NT2/D1 (cell line): ENCODE data around the gene MRPS34.

Experiments used
- SUZ12 ChIP-seq: IDR thresholded peaks from 2 replicates; pipeline ENCODE4 v1.6.1; 2011; ENCODE audit not compliant: insufficient read length, insufficient read depth; ENCODE audit errors: extremely low read depth
- ZNF274 ChIP-seq: IDR thresholded peaks from 2 replicates; pipeline ENCODE4 v1.6.1; 2011; ENCODE audit warnings: mild to moderate bottlenecking, low read depth, low read length

DNA sequence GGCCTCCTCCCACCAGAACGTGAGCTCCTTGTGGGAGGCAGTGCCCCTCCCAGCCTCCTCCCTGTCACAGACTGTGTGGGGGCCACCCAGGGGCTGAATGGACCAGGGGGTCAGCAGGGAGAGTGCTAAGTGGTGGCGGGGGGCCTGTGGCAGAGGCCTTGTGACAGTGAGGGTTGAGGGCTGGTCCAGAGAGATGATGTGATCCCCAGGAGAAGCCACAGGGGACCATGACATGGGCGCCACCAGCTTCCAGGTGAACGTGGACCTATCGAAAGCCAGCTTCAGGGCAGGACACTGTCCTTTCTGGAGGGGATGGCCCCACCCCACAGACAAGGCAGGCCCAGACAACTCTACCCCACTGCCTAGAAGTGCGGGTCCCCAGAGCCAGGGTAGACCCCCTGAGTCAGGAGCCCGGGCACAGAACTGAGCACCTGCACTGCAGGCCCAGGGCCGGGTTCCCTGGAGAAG is 6.3 kb upstream of the MRPS34 start:
- TF ChIP-seq SUZ12 (no peak), ZNF274 (no peak)
